NCI-H187 treated with DMSO at 0.1 percent for 48 hours (cell line): ENCODE measurements around the gene AXIN1.

Experiments used
- DNase-seq: peaks from one replicate; lab custom pipeline; 2025; lab: John Stamatoyannopoulos, UW

The AXIN1 gene

DNA sequence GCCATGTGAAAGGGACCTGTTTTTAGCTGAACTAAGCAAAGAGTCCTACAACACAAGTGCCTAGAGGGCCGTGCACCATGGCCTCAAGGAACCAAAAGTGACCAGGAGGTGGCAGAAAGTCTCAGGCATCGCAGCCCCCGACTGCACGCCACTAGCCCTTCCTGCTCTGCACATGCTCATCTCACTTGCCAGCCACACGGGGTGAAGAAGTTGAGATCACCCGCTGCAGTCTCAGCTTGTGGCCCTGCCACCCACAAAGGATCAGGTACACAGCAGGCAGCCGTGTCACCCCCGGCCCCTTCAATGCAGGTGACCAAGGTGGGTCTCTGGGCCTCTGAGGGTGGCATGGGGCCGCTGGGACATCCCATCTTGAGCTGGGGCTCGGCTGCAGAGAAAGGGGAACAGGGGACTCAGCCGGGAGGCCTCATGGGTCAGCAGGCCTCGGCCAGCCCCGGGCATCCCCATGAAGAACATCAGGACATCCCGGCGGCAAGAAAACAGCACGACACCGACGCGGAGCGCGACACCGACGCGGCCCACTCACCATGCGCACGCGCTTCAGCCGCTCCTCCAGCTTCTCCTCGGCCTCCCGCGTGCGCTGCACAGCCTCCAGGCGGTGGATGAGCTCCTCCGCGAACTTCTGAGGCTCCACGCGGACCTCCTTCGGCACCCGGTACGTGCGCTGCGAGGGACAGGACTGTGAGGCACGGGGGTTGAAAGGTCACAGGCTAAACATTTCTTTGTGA lies 48.6 kb downstream of the AXIN1 start:
- DNase-seq: no peak

DNA sequence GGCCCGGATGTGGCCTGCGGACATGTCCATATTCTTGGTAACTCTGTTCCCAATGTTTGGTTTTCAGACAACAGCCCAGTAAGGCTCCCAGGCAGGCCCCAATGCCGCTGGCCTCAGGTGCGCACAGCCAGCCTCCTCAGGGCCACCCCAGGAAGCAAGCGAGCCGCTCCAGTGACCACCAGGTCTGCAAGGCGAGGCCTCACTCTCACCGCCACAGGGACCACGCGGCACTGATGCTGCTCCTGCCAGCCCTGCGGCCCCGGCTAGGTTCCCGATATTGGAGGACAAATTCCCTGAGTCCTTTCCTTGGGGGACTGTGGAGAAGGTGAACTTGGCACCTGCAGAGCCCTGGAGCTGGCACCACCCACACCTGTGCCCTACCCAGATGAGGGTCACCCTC lies 50.6 kb downstream of the AXIN1 start:
- no peak for DNase-seq

DNA sequence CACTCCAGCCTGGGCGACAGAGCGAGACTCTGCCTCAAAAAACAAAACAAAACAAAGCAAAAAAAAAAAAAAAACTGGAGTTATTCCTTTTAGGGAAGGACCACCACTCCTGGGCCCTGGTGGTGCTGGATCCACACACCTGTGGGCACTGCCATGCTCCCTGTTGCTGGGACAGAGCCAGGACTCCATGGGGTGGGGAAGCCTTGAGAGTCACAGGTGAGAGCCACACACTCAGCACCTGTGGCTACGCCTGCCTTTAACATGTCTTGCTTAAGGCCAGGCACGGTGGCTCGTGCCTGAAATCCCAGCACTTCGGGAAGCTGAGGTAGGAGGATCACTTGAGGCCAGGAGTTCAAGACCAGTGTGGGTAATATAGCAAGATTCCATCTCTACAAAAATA lies 51.3 kb downstream of the AXIN1 start:
- no peak for DNase-seq

DNA sequence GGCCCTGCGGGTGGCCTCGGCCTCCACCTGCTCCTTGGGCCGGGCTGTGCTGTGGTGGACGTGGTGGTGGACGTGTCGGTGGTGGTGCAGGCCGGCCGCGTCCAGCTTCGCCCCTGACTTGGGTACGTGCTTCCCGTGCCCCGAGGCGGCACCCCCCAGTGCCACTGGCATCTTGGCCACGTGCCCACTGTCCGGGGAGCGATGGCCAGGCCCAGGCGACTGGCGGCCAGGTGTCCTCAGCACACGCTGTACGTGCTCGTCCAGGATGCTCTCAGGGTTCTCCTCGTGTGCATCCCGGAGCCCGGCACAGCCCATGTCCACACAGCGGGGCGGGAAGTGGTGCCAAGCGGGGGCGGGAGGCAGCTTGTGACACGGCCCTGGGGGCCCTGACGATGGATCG lies 54.7 kb downstream of the AXIN1 start:
- no peak for DNase-seq

DNA sequence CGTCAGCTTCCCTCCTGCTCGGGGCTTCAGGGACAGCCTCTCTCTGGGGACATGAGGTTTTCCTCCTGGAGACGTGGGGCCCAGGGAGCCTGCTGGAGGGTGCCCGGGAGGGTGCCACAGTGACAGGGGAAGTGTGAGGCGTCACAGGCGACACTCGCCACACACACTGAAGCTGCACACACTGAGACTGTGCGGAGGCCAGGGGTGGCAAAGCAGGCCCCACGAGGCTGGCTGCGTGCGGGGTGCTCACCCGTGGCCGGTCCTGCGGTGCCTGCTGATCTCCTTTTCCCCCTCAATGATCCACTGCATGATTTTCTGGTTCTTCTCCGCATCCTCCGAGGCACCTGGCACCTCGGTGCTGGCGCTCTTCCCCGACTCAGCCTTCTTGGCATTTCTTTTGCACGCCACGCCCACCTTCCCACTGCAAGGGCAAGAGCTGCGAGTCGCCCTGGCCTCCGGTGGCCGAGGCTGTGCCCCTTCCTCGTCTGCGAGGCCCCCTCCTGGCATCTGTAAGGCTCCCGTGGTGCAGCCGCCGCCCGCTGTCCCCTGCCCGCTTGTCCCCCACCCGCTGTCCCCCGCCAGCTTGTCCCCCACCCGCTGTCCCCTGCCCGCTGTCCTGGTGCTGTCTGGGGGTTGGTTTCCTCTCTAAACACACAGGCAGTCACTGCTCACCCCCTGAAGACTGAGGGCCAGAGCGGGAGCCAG lies 55.6 kb downstream of the AXIN1 start:
- DNase-seq: no peak

DNA sequence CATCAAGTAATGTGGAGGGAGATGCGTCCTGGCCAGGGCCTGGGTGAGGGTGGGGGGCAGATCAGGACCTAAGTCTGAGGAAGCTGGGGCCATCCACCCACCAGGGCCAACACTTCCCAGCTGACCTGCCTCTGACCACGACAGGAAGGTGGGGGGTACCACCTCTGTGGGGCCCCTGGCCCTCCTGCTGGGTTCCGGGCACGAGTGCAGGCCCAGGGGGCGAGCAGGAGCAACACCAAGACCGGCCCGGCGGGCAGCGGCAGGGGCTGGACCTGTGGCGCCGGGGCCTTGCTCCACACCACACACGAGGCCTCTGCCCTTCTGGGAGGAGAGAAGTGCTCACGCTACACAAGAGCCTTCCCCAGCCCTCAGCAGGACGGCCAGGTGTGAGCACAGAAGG lies 56.2 kb downstream of the AXIN1 start:
- no peak for DNase-seq

DNA sequence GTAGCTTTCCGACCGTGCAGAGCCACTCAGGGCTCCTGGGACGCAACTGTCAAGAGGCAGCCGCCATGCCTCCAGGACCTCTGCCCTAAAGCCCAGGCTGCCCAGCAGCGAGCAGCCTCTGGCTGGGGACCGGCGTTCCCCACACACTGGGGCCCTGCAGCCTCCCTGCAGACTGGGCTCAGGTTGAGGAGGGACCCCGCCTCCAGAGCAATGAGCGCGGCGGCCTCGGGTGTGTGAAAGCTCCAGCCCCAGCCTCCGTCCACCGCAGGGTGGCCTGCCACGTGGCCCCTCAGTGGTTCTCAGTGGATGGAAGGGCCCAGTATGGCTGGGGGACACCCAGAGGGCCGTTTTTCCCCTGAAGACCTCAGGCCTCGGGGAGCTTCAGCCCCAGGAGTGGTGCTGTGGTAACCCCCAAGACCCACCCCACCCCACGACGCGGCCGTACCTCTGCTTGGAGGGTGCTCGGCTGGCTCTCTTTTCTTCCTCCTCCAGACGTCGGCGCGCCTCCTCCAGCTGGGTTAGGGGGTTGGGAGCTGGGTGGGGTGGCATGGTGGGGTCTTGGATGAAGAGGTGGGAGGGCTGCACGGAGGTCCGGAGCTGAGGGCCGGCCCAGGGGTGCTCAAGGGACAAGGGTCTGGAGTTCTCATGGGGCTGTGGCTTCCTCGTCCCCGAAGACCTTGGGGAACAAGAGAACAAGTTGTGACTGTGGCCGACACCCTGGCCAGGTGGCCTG lies 59.3 kb downstream of the AXIN1 start:
- DNase-seq: no peak

DNA sequence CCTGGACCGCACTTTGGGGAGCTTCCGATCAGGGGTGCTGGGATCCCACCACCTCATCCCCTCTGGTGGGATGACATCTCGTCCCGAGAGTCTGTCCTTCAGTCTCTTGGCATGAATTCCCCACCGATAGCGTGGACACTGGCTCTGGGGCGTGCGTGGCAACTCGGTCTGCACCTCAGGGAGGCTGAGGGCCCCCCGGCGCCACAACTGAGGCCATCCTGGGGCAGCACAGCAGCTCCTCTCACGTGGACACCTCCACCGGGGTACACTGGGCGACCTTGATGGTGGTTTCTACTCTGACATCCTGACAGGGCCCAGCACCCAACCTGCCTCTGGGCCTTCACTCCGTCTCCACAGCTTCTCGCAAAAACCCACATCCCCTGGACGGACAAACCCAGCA lies 61.0 kb downstream of the AXIN1 start:
- no peak for DNase-seq

DNA sequence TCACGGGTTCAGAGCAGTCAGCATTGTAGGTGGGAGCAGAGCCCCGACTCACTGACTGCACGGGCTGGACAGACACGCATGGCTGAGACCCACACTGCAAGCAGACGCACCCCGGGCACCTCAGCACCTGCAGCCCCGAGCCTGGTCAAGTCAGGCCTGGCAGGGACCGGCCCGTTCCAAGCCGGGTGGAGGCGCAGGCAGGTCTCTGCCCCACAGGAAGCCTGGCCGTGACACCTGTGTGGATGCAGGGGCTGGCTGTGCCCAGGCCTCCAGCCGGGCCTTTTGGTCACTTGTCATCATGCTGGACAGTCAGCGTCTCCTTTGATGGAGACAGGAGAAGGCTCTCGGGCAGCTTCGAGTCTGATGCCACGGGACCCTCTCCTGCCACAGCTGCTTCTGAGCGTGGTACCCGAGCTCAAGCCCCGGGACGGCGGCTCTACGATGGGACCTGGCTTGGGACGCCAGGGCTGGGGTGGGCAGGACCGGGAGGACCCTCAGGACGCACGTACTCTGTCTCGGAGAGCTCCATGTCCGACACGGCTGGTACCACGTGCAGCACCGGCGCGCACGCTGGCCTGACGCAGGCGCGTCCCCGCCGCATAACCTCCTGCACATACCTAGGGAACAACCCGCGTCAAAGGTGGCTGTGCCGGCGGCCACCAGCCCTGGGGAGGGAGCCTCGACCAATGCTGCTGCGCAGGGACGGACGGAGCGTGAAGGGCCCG lies 61.7 kb downstream of the AXIN1 start:
- no peak for DNase-seq

DNA sequence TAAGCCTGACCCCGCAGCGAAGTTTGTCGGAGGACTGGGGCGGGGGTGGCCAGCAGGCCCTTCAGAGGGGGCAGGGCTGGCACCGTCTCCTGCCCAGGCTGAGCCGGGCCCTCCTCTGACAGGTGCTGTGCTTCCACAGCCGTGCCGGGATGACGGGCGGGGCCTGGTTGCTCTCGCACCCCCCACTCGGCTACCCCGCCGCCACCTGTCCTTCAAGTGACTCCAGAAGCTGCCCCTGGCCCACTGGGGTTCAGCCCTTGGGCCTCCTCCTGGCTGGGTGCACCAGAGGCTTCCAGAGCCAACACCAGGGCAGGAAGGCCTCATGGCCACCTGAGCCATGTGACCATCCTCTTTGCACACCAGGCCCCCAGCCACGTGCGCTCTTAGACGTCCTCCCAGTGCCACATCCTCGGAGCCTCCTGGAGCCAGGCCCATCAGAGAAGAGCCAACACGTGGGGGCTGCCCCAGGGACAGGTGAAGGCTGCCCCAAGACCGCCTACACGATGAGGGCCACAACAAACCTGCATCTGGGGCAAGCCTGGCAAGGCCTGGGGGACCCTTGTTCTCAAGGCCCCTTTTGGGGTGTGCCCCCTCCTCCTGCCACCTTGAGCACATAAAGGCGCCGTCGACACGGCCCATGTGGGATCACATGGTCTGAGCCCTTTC lies 62.4 kb downstream of the AXIN1 start:
- DNase-seq: no peak

DNA sequence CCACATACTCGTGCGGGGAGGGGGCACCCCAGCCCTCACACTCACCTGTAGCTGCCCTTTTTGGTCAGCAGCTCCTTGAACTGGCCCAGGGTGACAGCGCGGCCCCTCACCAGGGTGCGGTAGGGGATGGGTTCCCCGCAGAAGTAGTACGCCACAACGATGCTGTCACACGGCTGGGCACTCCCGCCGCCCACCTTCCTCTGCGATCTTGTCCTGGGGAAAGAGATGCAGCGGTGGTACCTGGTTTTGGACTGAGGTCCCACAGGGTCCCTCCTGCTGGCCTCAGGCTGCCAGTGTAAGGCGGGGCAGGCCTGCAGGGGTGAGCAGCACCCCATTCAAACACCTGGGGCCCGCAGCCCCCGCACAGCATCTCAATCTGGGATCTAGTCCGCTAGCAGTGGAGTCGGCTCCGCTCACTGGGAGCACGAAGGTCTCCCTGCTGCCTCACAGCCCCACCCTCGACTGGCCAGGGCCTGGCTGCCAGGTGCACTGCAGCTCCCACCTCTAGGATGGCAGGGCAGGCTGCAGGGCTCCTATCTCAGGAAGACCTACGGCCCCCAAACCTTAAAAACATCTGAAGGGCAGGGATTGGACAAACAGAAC lies 63.0 kb downstream of the AXIN1 start:
- no peak for DNase-seq

DNA sequence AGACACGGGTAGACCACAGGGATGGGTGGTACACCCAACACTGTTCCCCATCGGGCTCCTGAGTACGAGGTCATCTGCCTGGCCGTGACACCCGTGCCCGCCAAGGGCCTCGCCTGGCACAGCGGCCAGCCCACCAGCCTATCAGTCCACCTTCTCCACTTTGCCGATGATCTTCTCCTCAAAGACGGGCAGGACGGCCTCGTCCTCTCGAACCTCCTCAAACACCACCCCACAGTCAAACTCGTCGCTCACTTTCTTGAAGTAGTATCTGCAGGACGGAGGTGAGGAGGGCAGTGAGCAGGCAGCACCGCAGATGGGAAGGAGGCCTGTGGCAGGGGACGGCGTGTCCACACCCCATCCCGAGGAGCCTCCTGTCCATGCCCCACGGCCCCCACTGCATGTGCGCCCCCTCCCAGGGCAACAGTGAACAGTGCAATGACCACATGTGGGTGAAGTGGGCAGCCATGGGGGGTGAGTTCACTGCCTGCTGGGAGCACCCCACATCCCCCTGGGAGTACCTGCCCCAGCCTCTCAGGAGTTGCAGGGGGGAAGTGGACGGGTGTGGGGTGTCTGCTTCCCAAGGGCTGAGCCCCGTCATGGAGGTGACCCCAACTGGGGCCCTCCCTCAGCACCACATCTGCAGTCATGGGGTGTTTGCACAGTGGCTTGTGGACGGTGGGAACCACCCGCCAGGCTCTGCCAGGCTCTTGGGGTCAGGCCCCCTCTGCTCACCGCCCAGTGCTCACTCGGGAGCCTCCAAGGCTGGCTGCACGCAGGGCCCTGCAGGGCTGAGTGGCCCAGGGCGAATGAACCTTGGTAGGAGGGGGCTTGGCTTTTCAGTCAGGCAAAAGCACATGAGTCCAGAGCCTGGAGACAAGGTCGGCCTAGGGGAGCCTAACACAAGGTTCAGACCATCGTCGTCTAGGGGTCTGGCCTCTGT lies 64.3 kb downstream of the AXIN1 start:
- DNase-seq: no peak

DNA sequence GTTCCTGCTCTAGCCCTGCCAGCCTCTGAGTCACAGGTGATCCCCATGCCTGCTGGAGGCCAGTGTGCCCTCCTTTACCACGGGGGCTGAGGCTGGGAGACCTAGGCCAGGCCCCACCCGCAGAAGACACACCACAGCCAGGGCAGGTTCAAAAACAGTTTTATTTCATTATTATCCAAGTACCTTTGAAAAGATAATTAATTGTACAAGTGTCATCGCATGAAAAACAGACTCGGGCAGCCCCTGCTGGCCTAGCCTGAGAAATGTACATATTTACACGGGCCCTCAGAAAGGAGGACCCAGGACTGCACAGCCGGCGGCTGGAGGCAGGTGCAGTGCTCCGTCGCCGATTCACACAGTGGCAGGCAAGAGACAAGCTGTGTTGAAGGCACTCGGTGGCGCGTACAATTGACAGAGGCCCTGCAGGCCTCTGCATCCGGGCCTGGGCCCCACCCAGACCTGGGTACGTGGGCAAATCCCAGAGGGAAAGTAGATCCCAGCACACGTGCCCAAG lies 65.2 kb downstream of the AXIN1 start:
- peak; percentile 33 for DNase-seq

DNA sequence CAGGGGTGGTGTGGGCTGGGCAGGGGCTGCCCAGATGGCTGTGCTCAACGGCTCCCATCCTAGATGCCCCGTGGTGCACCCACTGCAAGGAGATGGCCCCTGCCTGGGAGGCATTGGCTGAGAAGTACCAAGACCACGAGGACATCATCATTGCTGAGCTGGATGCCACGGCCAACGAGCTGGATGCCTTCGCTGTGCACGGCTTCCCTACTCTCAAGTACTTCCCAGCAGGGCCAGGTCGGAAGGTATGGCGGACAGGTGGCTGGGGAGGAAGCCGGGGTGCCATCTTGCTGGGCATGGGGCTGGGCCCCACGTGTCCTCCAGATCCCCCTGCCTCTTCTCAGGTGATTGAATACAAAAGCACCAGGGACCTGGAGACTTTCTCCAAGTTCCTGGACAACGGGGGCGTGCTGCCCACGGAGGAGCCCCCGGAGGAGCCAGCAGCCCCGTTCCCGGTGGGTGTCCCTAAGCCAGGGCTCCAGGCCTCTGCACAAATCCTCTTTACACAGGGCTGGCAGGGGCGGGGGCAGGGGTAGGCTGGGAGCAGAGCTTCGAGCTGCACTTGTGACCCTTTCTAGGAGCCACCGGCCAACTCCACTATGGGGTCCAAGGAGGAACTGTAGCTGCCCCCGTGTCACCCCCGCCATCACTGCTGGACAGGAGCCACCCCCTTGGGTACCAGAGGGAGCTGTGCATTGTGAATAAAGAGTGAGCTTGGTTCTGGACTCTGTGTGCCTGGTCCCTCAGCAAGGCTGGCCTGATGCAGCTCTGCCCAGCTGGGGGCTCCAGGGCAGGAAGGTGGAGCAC lies 65.8 kb downstream of the AXIN1 start:
- DNase-seq: no peak

DNA sequence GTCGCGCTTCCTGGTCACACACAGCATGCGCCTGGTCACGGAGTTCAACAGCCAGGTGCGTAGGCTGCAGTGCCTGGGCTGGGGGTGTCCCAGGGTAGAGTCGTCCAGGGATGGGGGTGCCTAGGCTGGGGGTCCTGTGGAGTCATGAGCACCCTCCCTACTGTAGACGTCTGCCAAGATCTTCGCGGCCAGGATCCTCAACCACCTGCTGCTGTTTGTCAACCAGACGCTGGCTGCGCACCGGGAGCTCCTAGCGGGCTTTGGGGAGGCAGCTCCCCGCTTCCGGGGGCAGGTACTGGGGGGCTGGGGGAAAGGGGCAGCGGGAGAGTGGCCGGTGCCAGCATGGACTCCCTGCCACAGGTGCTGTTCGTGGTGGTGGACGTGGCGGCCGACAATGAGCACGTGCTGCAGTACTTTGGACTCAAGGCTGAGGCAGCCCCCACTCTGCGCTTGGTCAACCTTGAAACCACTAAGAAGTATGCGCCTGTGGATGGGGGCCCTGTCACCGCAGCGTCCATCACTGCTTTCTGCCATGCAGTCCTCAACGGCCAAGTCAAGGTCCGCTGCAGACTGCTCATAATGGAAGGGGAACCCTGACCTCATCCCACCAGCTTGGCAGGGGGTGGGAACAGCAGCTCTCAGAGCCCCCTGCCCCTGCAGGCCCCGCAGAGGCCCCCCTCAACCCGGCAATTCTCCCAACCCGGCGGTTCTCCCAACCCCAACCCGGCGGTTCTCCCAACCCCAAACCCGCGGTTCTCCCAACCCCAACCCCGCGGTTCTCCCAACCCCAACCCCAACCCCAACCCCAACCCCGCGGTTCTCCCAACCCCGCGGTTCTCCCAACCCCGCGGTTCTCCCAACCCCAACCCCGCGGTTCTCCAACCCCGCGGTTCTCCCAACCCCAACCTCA lies 67.1 kb downstream of the AXIN1 start:
- DNase-seq: no peak

DNA sequence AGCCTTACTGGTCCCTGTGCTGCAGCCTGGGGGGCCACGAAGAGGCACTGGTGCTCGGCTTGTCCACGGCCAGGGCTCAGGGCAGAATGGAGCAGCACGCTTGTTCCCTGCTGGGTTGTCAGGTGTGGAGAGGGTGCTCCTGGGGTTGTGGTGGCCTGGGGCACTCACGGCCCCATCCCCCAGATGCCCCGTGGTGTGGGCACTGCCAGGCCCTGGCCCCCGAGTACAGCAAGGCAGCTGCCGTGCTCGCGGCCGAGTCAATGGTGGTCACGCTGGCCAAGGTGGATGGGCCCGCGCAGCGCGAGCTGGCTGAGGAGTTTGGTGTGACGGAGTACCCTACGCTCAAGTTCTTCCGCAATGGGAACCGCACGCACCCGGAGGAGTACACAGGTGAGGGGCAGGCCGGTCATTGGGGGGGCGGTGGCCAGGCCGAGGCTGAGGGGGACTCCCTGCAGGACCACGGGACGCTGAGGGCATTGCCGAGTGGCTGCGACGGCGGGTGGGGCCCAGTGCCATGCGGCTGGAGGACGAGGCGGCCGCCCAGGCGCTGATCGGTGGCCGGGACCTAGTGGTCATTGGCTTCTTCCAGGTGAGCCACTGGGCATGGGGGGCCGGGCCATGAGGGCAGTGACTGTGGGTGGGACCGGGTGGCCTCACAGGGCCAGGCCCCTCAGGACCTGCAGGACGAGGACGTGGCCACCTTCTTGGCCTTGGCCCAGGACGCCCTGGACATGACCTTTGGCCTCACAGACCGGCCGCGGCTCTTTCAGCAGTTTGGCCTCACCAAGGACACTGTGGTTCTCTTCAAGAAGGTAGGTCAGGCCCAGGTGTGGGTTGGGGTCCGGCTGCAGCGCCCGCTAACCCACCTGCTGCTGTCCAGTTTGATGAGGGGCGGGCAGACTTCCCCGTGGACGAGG lies 68.1 kb downstream of the AXIN1 start:
- DNase-seq: no peak
